ENCODE data around the gene TRIP4. TPM values are rescaled to one million over a fixed set of nuclear protein-coding genes. Genes with fewer than 3 reads are reported as not detected.

Gene TRIP4
- polyA plus RNA-seq, 3 donors, result 23.0 to 40.1 (median 35.6) TPM

- peaks cover under 1% of the 10 kb centered on the region for H4K20me1 ChIP-seq (ENCODE audit: insufficient read depth, low read length)
- H3K9me3 Mint-ChIP-seq, result no peaks in the 10 kb centered on the region
- no peak overlapping the region for H3K9ac ChIP-seq (ENCODE audit: insufficient read depth, low read length, poor library complexity, severe bottlenecking)
- no peaks in the 10 kb centered on the region for H3K27me3 ChIP-seq (ENCODE audit: control insufficient read depth in 2 of 2, insufficient read depth in 2 of 2, low read length in 2 of 2)
- peaks cover 31 to 62% of the 10 kb centered on the region in 2 donors for H3K36me3 Mint-ChIP-seq
- no CpG with 5 or more reads among the region's 1 CpG for WGBS (ENCODE audit: insufficient coverage)
- H3K4me2 ChIP-seq (replicated peaks; ENCODE audit: extremely low read depth, low read length, poor library complexity, severe bottlenecking), result no peak overlapping the region
- H3K79me2 ChIP-seq (ENCODE audit: insufficient read depth, low read length), result no peaks in the 10 kb centered on the region
- no peak overlapping the region for H3K4me3 Mint-ChIP-seq
- intact Hi-C loops (cut with micrococcal nuclease), result no loop called here
- H3K27me3 Mint-ChIP-seq (ENCODE audit: low read depth in 3 of 3), result peaks cover 0 to 2% (median 0%) of the 10 kb centered on the region in 3 donors
- no peak overlapping the region for H2AFZ ChIP-seq (ENCODE audit: insufficient read depth, low read depth, low read length, poor library complexity, severe bottlenecking)
- no peak for DNase-seq
- peaks cover 6 to 49% of the 10 kb centered on the region in 2 donors for H3K36me3 ChIP-seq (replicated peaks in 1 of 2; ENCODE audit: control insufficient read depth in 1 of 2, insufficient read depth in 2 of 2, low read length in 2 of 2)
- peaks cover 10% of the 10 kb centered on the region for H3K4me1 Mint-ChIP-seq
- H3K4me1 ChIP-seq (ENCODE audit: control insufficient read depth in 1 of 2, insufficient read depth in 2 of 2, low read length in 2 of 2), result no peaks in the 10 kb centered on the region
- no peak overlapping the region for H3K4me3 ChIP-seq (replicated peaks in 1 of 3; ENCODE audit: low read depth in 2 of 3, low read length in 3 of 3)
- no peak for TF ChIP-seq CTCF (IDR thresholded peaks at IDR 0.05)
- peak overlapping the region in 1 of 7 donors; percentile 6 for H3K27ac Mint-ChIP-seq
- no peaks in the 10 kb centered on the region for H3K9me3 ChIP-seq (replicated peaks in 1 of 2; ENCODE audit: control insufficient read depth in 1 of 2, insufficient read depth in 1 of 2, low read length in 2 of 2)
- H3K27ac ChIP-seq (ENCODE audit: low read depth in 1 of 2, low read length in 2 of 2), result no peak overlapping the region
Measured at GRCh38 chr15:64437982-64438381, 50.3 kb downstream of the TRIP4 start.

GRCh38 chr15:64438653-64439447 is 51.2 kb downstream of the TRIP4 start:
- H3K4me3 Mint-ChIP-seq, result no peak overlapping the region
- H3K4me1 Mint-ChIP-seq, result peaks cover 16% of the 10 kb centered on the region

More at GRCh38 chr15:64438653-64439447, 51.2 kb downstream of the TRIP4 start:
- no peak overlapping the region for H3K9ac ChIP-seq (ENCODE audit: insufficient read depth, low read length, poor library complexity, severe bottlenecking)
- H3K36me3 Mint-ChIP-seq, result peaks cover 27 to 57% of the 10 kb centered on the region in 2 donors
- no peak for DNase-seq
- H3K4me2 ChIP-seq (replicated peaks; ENCODE audit: extremely low read depth, low read length, poor library complexity, severe bottlenecking), result no peak overlapping the region
- no peaks in the 10 kb centered on the region for H3K9me3 ChIP-seq (replicated peaks in 1 of 2; ENCODE audit: control insufficient read depth in 1 of 2, insufficient read depth in 1 of 2, low read length in 2 of 2)
- H3K4me1 ChIP-seq (ENCODE audit: control insufficient read depth in 1 of 2, insufficient read depth in 2 of 2, low read length in 2 of 2), result no peaks in the 10 kb centered on the region
- H3K27ac ChIP-seq (ENCODE audit: low read depth in 1 of 2, low read length in 2 of 2), result no peak overlapping the region
- no peak overlapping the region for H3K27ac Mint-ChIP-seq
- TF ChIP-seq CTCF (IDR thresholded peaks at IDR 0.05), result no peak
- peaks cover 0 to 2% (median 0%) of the 10 kb centered on the region in 3 donors for H3K27me3 Mint-ChIP-seq (ENCODE audit: low read depth in 3 of 3)
- 0% methylated on average over 1 of the region's 6 CpGs for WGBS (ENCODE audit: insufficient coverage)
- intact Hi-C loops (cut with micrococcal nuclease), result no loop called here
- H4K20me1 ChIP-seq (ENCODE audit: insufficient read depth, low read length), result peaks cover 6% of the 10 kb centered on the region
- H3K27me3 ChIP-seq (ENCODE audit: control insufficient read depth in 2 of 2, insufficient read depth in 2 of 2, low read length in 2 of 2), result no peaks in the 10 kb centered on the region
- peaks cover under 1 to 40% of the 10 kb centered on the region in 2 donors for H3K36me3 ChIP-seq (replicated peaks in 1 of 2; ENCODE audit: control insufficient read depth in 1 of 2, insufficient read depth in 2 of 2, low read length in 2 of 2)
- H3K9me3 Mint-ChIP-seq, result no peaks in the 10 kb centered on the region
- H2AFZ ChIP-seq (ENCODE audit: insufficient read depth, low read depth, low read length, poor library complexity, severe bottlenecking), result no peak overlapping the region
- no peak overlapping the region for H3K4me3 ChIP-seq (replicated peaks in 1 of 3; ENCODE audit: low read depth in 2 of 3, low read length in 3 of 3)
- H3K79me2 ChIP-seq (ENCODE audit: insufficient read depth, low read length), result no peaks in the 10 kb centered on the region

All from CD14-positive monocyte (primary cell).